HUES48 (cell line): ENCODE measurements around the gene DBNL.

Experiments
- H3K27ac ChIP-seq: one replicate; pipeline ENCODE4 v1.7.0; 2013; ENCODE audit warnings: low read depth, low read length, inconsistent platforms
- H3K27me3 ChIP-seq: 2 replicates; pipeline ENCODE4 v1.6.1; 2013; ENCODE audit warnings: mild to moderate bottlenecking, low read length; ENCODE audit not compliant: control insufficient read depth, insufficient read depth
- H3K36me3 ChIP-seq: 2 replicates; pipeline ENCODE4 v1.6.1; 2013; ENCODE audit warnings: low read length; ENCODE audit not compliant: control insufficient read depth, insufficient read depth
- H3K4me1 ChIP-seq: 2 replicates; pipeline ENCODE4 v1.6.1; 2013; ENCODE audit warnings: mild to moderate bottlenecking, low read length; ENCODE audit not compliant: control insufficient read depth, insufficient read depth
- H3K4me3 ChIP-seq: 2 replicates; pipeline ENCODE4 v1.5.1; 2013; ENCODE audit warnings: mild to moderate bottlenecking, low read depth, low read length
- H3K9ac ChIP-seq: 2 replicates; pipeline ENCODE4 v1.6.1; 2013; ENCODE audit warnings: mild to moderate bottlenecking, low read depth, low read length, moderate library complexity
- H3K9me3 ChIP-seq: 2 replicates; pipeline ENCODE4 v1.6.1; 2013; ENCODE audit warnings: low read length; ENCODE audit not compliant: control insufficient read depth, insufficient read depth

The DBNL gene

GRCh38 chr7:44063894-44064651 is 19.6 kb downstream of the DBNL start:
- Histone ChIP-seq H3K27me3 (peaks cover 18% of the 10 kb centered on the region), H3K36me3 (peaks cover 31% of the 10 kb centered on the region), H3K4me1 (peaks cover 28% of the 10 kb centered on the region), H3K27ac (peak overlapping the region; percentile 33), H3K9me3 (no peaks in the 10 kb centered on the region), H3K4me3 (peak overlapping the region; percentile 41; the same call in 1 of the 2 replicates), H3K9ac (no peak overlapping the region)

- Histone ChIP-seq H3K27me3 (peaks cover 21% of the 10 kb centered on the region), H3K9me3 (no peaks in the 10 kb centered on the region), H3K4me1 (peaks cover 28% of the 10 kb centered on the region), H3K36me3 (peaks cover 23% of the 10 kb centered on the region), H3K27ac (no peak overlapping the region), H3K4me3 (no peak overlapping the region), H3K9ac (no peak overlapping the region)
Observed at GRCh38 chr7:44064791-44065430, 20.4 kb downstream of the DBNL start.

- Histone ChIP-seq H3K27ac (peak within 1 kb of the TSS; percentile 34), H3K36me3 (peaks cover 17% of the 10 kb centered on the region; the same call in 1 of the 2 replicates), H3K4me3 (no peak within 1 kb of the TSS), H3K9ac (no peak within 1 kb of the TSS), H3K9me3 (no peaks in the 10 kb centered on the region), H3K27me3 (peaks cover 21% of the 10 kb centered on the region), H3K4me1 (peaks cover 28% of the 10 kb centered on the region)
Observed at GRCh38 chr7:44065431-44066110, 21.1 kb downstream of the DBNL start, which contains the start of gene PGAM2. TSS of gene PGAM2 (minus strand) at chr7:44065567. CDS start at chr7:44065529, 38 bp downstream.

- peaks cover 12% of the 10 kb centered on the region; the same call in 1 of the 2 replicates for H3K36me3 ChIP-seq
- peak overlapping the region; percentile 34 for H3K27ac ChIP-seq
- peaks cover 28% of the 10 kb centered on the region for H3K4me1 ChIP-seq
- H3K9ac ChIP-seq, result no peak overlapping the region
- H3K9me3 ChIP-seq, result no peaks in the 10 kb centered on the region
- H3K27me3 ChIP-seq, result peaks cover 21% of the 10 kb centered on the region
- H3K4me3 ChIP-seq, result no peak overlapping the region
Observed at GRCh38 chr7:44066111-44066460, 21.6 kb downstream of the DBNL start.

- no peak overlapping the region for H3K27ac ChIP-seq
- no peak overlapping the region for H3K9ac ChIP-seq
- H3K4me1 ChIP-seq, result peaks cover 28% of the 10 kb centered on the region
- H3K36me3 ChIP-seq, result peaks cover 7% of the 10 kb centered on the region; the same call in 1 of the 2 replicates
- H3K27me3 ChIP-seq, result peaks cover 21% of the 10 kb centered on the region
- H3K4me3 ChIP-seq, result no peak overlapping the region
- H3K9me3 ChIP-seq, result no peaks in the 10 kb centered on the region
Observed at GRCh38 chr7:44066494-44067063, 22.1 kb downstream of the DBNL start.

- no peaks in the 10 kb centered on the region for H3K9me3 ChIP-seq
- H3K4me3 ChIP-seq, result no peak overlapping the region
- H3K9ac ChIP-seq, result no peak overlapping the region
- no peak overlapping the region for H3K27ac ChIP-seq
- no peaks in the 10 kb centered on the region for H3K36me3 ChIP-seq
- H3K4me1 ChIP-seq, result peaks cover 28% of the 10 kb centered on the region
- peaks cover 21% of the 10 kb centered on the region for H3K27me3 ChIP-seq
Observed at GRCh38 chr7:44067064-44067951, 22.8 kb downstream of the DBNL start.

GRCh38 chr7:44068054-44068453 is 23.6 kb downstream of the DBNL start:
- H3K27ac ChIP-seq, result no peak overlapping the region
- peaks cover 28% of the 10 kb centered on the region for H3K4me1 ChIP-seq
- H3K27me3 ChIP-seq, result peaks cover 21% of the 10 kb centered on the region
- no peak overlapping the region for H3K4me3 ChIP-seq
- H3K36me3 ChIP-seq, result peaks cover 3% of the 10 kb centered on the region; the same call in 1 of the 2 replicates
- no peak overlapping the region for H3K9ac ChIP-seq
- no peaks in the 10 kb centered on the region for H3K9me3 ChIP-seq

GRCh38 chr7:44071726-44072363 is 27.3 kb downstream of the DBNL start:
- peaks cover 20% of the 10 kb centered on the region for H3K27me3 ChIP-seq
- H3K9ac ChIP-seq, result no peak overlapping the region
- H3K9me3 ChIP-seq, result no peaks in the 10 kb centered on the region
- H3K27ac ChIP-seq, result no peak overlapping the region
- no peak overlapping the region for H3K4me3 ChIP-seq
- peaks cover 31% of the 10 kb centered on the region for H3K36me3 ChIP-seq
- no peaks in the 10 kb centered on the region for H3K4me1 ChIP-seq

- H3K27me3 ChIP-seq, result peaks cover 13% of the 10 kb centered on the region
- H3K27ac ChIP-seq, result no peak overlapping the region
- H3K4me1 ChIP-seq, result no peaks in the 10 kb centered on the region
- peaks cover 39% of the 10 kb centered on the region for H3K36me3 ChIP-seq
- no peak overlapping the region for H3K9ac ChIP-seq
- no peaks in the 10 kb centered on the region for H3K9me3 ChIP-seq
- H3K4me3 ChIP-seq, result no peak overlapping the region
Observed at GRCh38 chr7:44072364-44073231, 28.1 kb downstream of the DBNL start.
